KMS-11 (cell line): ENCODE measurements around the gene EML6.

ENCODE experiments used
- H2AFZ ChIP-seq: fragments of 200-600 bp; sonication (generic); 2 replicates; pipeline ENCODE4 v1.6.1; 2016; ENCODE audit warnings: antibody characterized with exemption, mixed run types, low read depth
- H3K27ac ChIP-seq: fragments of 200-600 bp; sonication (generic); 2 replicates; pipeline ENCODE4 v1.6.1; 2016; ENCODE audit warnings: mild to moderate bottlenecking, mixed run types
- H3K27me3 ChIP-seq: fragments of 200-600 bp; sonication (generic); 2 replicates; pipeline ENCODE4 v1.6.1; 2017; ENCODE audit warnings: mild to moderate bottlenecking, low read depth, mixed run types, moderate library complexity; ENCODE audit not compliant: insufficient read depth
- H3K36me3 ChIP-seq: fragments of 200-600 bp; sonication (generic); 2 replicates; pipeline ENCODE4 v1.6.1; 2017; ENCODE audit warnings: mild to moderate bottlenecking, mixed run types; ENCODE audit not compliant: insufficient read depth
- H3K4me1 ChIP-seq: fragments of 200-600 bp; sonication (generic); 2 replicates; pipeline ENCODE4 v1.6.1; 2016; ENCODE audit warnings: mild to moderate bottlenecking, low read depth, mixed run types; ENCODE audit not compliant: poor library complexity, severe bottlenecking
- H3K4me2 ChIP-seq: fragments of 200-600 bp; sonication (generic); 2 replicates; pipeline ENCODE4 v1.7.0; 2016; ENCODE audit warnings: mild to moderate bottlenecking, mixed run types
- H3K4me3 ChIP-seq: fragments of 200-600 bp; sonication (generic); IDR thresholded peaks from 2 replicates; pipeline ENCODE4 v1.6.1; 2017; ENCODE audit warnings: low read depth, low read length, mixed read lengths; ENCODE audit not compliant: insufficient read depth
- H3K79me2 ChIP-seq: fragments of 200-600 bp; sonication (generic); 2 replicates; pipeline ENCODE4 v1.6.1; 2016; ENCODE audit warnings: low read depth, mixed run types; ENCODE audit not compliant: insufficient read depth
- H3K9ac ChIP-seq: fragments of 200-600 bp; sonication (generic); 2 replicates; pipeline ENCODE4 v1.6.1; 2016; ENCODE audit warnings: mild to moderate bottlenecking, mixed run types
- H4K20me1 ChIP-seq: fragments of 200-600 bp; sonication (generic); 2 replicates; pipeline ENCODE4 v1.6.1; 2016; ENCODE audit warnings: mild to moderate bottlenecking, mixed run types; ENCODE audit not compliant: insufficient read depth
- CTCF ChIP-seq: fragments of 200-600 bp; sonication (generic); conservative IDR thresholded peaks from 2 replicates; pipeline ENCODE4 v1.6.1; 2017; ENCODE audit warnings: low read depth, mild to moderate bottlenecking, antibody characterized with exemption, low read length, moderate library complexity, mixed read lengths

The EML6 gene

GRCh38 chr2:54813584-54813983 is 90.1 kb downstream of the EML6 start:
- no peaks in the 10 kb centered on the region for H3K4me1 ChIP-seq

DNA sequence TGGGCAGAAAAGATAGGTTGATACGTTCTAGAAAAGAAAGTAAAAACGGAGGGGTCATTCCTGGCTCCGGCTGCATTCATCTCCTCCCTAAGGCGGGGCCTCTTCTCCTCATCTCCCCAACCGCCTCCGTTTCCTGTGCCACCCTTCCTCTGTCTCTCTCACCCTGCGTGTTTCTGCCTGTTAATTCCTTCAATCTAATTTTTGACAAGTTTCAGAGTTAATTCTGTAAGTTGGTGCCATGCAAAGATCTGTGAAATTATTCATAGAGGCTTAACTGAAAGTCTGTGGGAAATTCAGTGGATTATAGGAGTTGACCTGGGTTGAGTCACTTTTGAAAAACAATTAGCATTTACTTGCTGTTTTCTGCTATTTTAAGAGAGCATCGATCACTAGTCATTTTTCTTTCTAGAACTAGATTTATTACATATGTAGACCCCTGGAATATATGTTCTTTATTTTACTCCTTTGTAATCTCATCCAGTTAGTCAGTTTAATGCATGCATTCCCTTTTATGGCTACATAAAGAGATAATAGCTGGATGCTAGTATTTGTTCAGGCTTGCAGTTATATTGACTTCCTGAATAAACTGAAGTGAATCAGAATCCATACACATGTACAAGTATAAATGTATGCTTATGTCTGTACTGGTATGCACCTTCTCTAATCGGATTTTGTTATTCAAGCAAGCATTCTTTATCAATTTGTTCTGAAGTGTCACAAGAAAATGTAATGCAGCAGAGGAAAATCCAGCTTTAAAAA is 91.1 kb downstream of the EML6 start:
- Histone ChIP-seq H3K4me2 (no peak overlapping the region), H3K27ac (no peak overlapping the region), H3K9ac (no peak overlapping the region), H3K79me2 (no peaks in the 10 kb centered on the region), H2AFZ (no peak overlapping the region), H3K4me3 (no peak overlapping the region), H4K20me1 (no peaks in the 10 kb centered on the region), H3K4me1 (no peaks in the 10 kb centered on the region), H3K27me3 (no peaks in the 10 kb centered on the region), H3K36me3 (no peaks in the 10 kb centered on the region)
- TF ChIP-seq CTCF, result no peak

More at GRCh38 chr2:54813584-54813983, 90.1 kb downstream of the EML6 start:
- H3K9ac ChIP-seq, result no peak overlapping the region
- H3K27ac ChIP-seq, result no peak overlapping the region
- no peaks in the 10 kb centered on the region for H4K20me1 ChIP-seq
- H2AFZ ChIP-seq, result no peak overlapping the region
- H3K27me3 ChIP-seq, result no peaks in the 10 kb centered on the region
- no peak overlapping the region for H3K4me3 ChIP-seq
- no peak for TF ChIP-seq CTCF
- H3K79me2 ChIP-seq, result no peaks in the 10 kb centered on the region
- H3K4me2 ChIP-seq, result no peak overlapping the region
- H3K36me3 ChIP-seq, result no peaks in the 10 kb centered on the region

GRCh38 chr2:54815148-54815539 is 91.7 kb downstream of the EML6 start:
- Histone ChIP-seq H4K20me1 (no peaks in the 10 kb centered on the region), H3K79me2 (no peaks in the 10 kb centered on the region), H3K36me3 (no peaks in the 10 kb centered on the region), H3K4me3 (no peak overlapping the region), H3K27ac (no peak overlapping the region), H3K4me2 (no peak overlapping the region), H3K9ac (no peak overlapping the region), H3K27me3 (no peaks in the 10 kb centered on the region), H3K4me1 (no peaks in the 10 kb centered on the region), H2AFZ (no peak overlapping the region)
- TF ChIP-seq CTCF, result no peak

- Histone ChIP-seq H3K79me2 (no peaks in the 10 kb centered on the region), H3K4me3 (no peak overlapping the region), H4K20me1 (no peaks in the 10 kb centered on the region), H3K27ac (no peak overlapping the region), H3K36me3 (no peaks in the 10 kb centered on the region), H3K4me2 (no peak overlapping the region), H2AFZ (no peak overlapping the region), H3K4me1 (no peaks in the 10 kb centered on the region), H3K9ac (no peak overlapping the region), H3K27me3 (no peaks in the 10 kb centered on the region)
- no peak for TF ChIP-seq CTCF
Observed at GRCh38 chr2:54818226-54818625, 94.8 kb downstream of the EML6 start.
